RWPE2 (cell line): Measurements from ENCODE around the gene RBP2.

Source experiments
- ATAC-seq: fragments of 200-7000 bp; cut with Tn5 transposase; 3 replicates; pipeline ENCODE4 v1.9.1; 2021; ENCODE audit warnings: low read depth
- DNase-seq: peaks from one replicate; pipeline ENCODE4 v3.0.0-alpha.2; 2020; ENCODE audit warnings: low spot score
- H3K27ac ChIP-seq: fragments of 450-650 bp; 2 replicates; pipeline ENCODE4 v1.5.1; 2017; ENCODE audit warnings: mild to moderate bottlenecking; ENCODE audit not compliant: poor library complexity, severe bottlenecking
- H3K27me3 ChIP-seq: fragments of 250-450 bp; sonication (Bioruptor Pico); 2 replicates; pipeline ENCODE4 v1.5.1; 2021; ENCODE audit warnings: mild to moderate bottlenecking, moderate library complexity; ENCODE audit not compliant: insufficient read depth, poor library complexity, severe bottlenecking
- H3K36me3 ChIP-seq: fragments of 250-450 bp; sonication (Bioruptor Pico); 2 replicates; pipeline ENCODE4 v1.5.1; 2020; ENCODE audit warnings: low read depth, mild to moderate bottlenecking, moderate library complexity
- H3K4me1 ChIP-seq: fragments of 250-450 bp; sonication (Bioruptor Pico); 2 replicates; pipeline ENCODE4 v1.5.1; 2021; ENCODE audit warnings: mild to moderate bottlenecking, moderate library complexity; ENCODE audit not compliant: insufficient read depth, poor library complexity, severe bottlenecking
- H3K4me3 ChIP-seq: fragments of 250-450 bp; sonication (Bioruptor Pico); 2 replicates; pipeline ENCODE4 v1.5.1; 2021; ENCODE audit warnings: mild to moderate bottlenecking, moderate library complexity; ENCODE audit not compliant: severe bottlenecking
- H3K9me3 ChIP-seq: fragments of 250-450 bp; sonication (Bioruptor Pico); 2 replicates; pipeline ENCODE4 v1.5.1; 2021; ENCODE audit warnings: mild to moderate bottlenecking, moderate library complexity; ENCODE audit not compliant: severe bottlenecking
- TF ChIP-seq, protein P1 (sequence below): fragments of 450-650 bp; IDR thresholded peaks from one replicate; pipeline ENCODE4 v1.5.1; 2017; ENCODE audit warnings: mild to moderate bottlenecking, moderate library complexity; ENCODE audit not compliant: poor library complexity, severe bottlenecking

The RBP2 gene

DNA sequence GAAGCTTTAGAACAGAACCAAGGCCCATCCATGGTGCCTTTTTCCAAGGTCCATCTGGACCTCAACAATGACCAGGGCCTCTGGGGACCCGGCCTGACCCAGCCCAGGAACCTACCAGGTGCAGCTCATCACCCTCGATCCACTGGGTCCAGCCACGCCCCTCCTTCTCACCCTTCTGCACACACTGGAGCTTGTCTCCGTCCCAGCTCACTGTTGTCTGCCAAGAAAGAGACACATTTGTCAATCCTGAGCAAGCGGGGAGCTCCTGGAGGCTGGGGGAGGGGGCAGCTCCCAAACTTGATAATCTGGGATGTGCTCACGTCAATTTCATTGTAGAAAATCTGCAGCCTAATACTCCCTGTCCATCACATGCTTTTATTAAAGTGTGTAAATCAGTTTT is 42.0 kb upstream of the RBP2 start:
- H3K4me1 ChIP-seq: no peaks in the 10 kb centered on the region
- no peak overlapping the region for H3K4me3 ChIP-seq
- no peak overlapping the region for H3K27ac ChIP-seq
- no peak for DNase-seq
- no peaks in the 10 kb centered on the region for H3K27me3 ChIP-seq
- no peaks in the 10 kb centered on the region for H3K36me3 ChIP-seq
- ATAC-seq: no peak
- H3K9me3 ChIP-seq: no peaks in the 10 kb centered on the region
- TF ChIP-seq, protein P1, sequence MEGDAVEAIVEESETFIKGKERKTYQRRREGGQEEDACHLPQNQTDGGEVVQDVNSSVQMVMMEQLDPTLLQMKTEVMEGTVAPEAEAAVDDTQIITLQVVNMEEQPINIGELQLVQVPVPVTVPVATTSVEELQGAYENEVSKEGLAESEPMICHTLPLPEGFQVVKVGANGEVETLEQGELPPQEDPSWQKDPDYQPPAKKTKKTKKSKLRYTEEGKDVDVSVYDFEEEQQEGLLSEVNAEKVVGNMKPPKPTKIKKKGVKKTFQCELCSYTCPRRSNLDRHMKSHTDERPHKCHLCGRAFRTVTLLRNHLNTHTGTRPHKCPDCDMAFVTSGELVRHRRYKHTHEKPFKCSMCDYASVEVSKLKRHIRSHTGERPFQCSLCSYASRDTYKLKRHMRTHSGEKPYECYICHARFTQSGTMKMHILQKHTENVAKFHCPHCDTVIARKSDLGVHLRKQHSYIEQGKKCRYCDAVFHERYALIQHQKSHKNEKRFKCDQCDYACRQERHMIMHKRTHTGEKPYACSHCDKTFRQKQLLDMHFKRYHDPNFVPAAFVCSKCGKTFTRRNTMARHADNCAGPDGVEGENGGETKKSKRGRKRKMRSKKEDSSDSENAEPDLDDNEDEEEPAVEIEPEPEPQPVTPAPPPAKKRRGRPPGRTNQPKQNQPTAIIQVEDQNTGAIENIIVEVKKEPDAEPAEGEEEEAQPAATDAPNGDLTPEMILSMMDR: no peak

DNA sequence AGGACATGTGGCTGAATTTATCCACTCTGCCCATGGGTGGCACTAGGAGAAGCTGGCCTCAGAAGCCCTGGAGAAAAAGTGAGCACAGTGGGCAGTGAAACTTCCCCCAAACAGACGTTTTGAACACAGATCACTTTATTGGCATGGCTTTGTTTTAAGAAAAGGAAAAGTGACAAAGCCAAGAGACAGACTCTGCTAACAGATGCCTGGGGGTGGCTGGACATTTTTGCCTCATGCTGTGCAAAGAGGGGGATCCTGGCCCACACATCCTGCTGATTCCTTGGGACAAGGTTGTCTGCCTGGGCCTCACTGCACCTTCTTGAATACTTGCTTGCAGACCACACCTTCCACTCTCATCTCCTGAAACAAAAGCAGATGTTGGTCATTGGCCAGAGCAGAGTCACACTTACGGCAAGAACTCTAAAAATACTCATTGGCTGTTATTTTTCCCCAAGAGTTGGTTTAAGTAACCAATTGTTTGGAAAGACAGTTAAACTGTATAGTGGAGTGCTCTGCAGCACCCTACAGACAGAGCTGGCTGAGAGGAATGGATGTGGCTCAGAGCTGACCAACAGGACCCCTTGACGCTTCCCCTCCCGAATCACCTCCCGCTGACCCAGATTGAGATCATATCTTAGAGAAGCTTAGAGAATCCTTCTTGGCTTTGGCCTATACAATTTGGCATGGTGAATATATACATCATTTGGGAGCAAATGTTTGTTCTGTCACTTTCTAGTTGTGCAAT is 41.2 kb upstream of the RBP2 start:
- Histone ChIP-seq H3K36me3 (no peaks in the 10 kb centered on the region), H3K9me3 (no peaks in the 10 kb centered on the region), H3K27me3 (no peaks in the 10 kb centered on the region), H3K4me1 (no peaks in the 10 kb centered on the region), H3K27ac (no peak overlapping the region), H3K4me3 (no peak overlapping the region)
- TF ChIP-seq, protein P1: no peak
- no peak for ATAC-seq
- no peak for DNase-seq

DNA sequence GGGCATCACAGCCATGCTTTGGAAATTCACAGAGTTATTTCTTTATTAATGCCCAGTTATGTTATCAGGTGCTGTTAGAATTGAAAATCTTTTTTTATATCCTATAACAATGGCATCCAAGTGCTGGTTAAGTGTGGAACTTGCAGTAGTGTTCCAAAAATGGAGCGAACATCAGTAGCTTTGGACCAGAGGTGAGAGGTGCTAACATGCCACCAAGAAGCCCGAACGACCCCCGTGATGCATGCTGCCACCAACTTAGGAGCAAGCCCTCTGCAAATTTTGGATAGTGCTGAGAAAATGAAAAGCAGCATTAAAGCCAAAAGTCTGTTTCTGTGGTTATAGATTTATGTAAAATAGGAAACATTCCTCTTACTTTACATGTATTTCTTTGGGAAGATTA is 38.4 kb upstream of the RBP2 start:
- TF ChIP-seq, protein P1: no peak
- DNase-seq (no peak), ATAC-seq (no peak)

DNA sequence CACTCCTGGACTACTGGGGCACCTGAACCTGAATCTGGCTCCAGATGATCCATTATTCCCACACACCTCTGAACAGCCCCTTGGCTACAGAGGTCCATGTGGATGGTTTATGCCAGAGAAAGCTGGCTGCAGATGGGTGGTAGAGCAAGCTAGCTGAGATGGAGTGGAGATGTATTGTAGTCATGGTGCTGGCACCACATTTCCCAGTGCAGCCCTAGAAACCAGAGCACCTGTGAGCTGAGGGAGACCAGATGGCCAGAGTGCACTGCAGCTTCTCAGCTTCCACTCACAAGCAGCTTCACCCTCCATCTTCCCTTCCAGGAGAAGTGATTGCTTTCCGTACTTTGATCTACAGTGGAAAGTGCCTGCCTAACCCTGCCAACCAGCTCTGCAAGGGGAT is 33.3 kb upstream of the RBP2 start:
- H3K36me3 ChIP-seq: no peaks in the 10 kb centered on the region
- TF ChIP-seq, protein P1: no peak
- ATAC-seq (no peak), DNase-seq (no peak)
- no peak overlapping the region for H3K27ac ChIP-seq
- H3K27me3 ChIP-seq: no peaks in the 10 kb centered on the region
- H3K9me3 ChIP-seq: no peaks in the 10 kb centered on the region
- no peak overlapping the region for H3K4me3 ChIP-seq
- H3K4me1 ChIP-seq: no peaks in the 10 kb centered on the region

More for the DNA sequence above, 38.4 kb upstream of the RBP2 start:
- Histone ChIP-seq H3K36me3 (no peaks in the 10 kb centered on the region), H3K27ac (no peak overlapping the region), H3K9me3 (no peaks in the 10 kb centered on the region), H3K4me1 (no peaks in the 10 kb centered on the region), H3K4me3 (no peak overlapping the region), H3K27me3 (no peaks in the 10 kb centered on the region)

DNA sequence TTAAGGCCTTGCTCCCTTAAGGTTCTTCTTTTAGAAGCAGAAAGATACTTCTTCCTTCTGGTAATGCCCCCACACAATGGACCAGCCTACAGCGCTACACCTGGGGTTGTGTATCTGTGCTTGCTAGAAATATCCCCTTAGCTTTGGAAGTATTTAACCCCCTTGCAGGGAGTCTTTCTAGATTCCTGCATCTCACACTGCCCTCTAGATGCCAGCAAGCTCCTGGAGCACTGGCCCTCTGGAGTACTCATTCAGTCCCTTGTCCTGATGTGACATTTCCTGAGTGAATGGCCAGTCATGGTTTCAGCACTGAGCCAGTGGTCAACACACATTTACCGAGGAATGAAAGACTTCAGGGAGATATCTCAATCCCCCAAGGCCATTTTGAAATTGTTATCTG is 30.4 kb upstream of the RBP2 start:
- Histone ChIP-seq H3K27me3 (no peaks in the 10 kb centered on the region), H3K36me3 (no peaks in the 10 kb centered on the region), H3K4me3 (no peak overlapping the region), H3K4me1 (no peaks in the 10 kb centered on the region), H3K9me3 (no peaks in the 10 kb centered on the region), H3K27ac (no peak overlapping the region)
- ATAC-seq: peak; percentile 21; the same call in 1 of the 3 replicates
- TF ChIP-seq, protein P1: peak; percentile 21
- DNase-seq: no peak
